SKM-1 treated with dmso at 0.1 percent for 144 hours (cell line): ENCODE results near the gene PXDN.

Source experiments
- DNase-seq: peaks from one replicate; lab custom pipeline; 2025; ENCODE audit not compliant: unreplicated experiment; lab: John Stamatoyannopoulos, UW

The PXDN gene

DNA sequence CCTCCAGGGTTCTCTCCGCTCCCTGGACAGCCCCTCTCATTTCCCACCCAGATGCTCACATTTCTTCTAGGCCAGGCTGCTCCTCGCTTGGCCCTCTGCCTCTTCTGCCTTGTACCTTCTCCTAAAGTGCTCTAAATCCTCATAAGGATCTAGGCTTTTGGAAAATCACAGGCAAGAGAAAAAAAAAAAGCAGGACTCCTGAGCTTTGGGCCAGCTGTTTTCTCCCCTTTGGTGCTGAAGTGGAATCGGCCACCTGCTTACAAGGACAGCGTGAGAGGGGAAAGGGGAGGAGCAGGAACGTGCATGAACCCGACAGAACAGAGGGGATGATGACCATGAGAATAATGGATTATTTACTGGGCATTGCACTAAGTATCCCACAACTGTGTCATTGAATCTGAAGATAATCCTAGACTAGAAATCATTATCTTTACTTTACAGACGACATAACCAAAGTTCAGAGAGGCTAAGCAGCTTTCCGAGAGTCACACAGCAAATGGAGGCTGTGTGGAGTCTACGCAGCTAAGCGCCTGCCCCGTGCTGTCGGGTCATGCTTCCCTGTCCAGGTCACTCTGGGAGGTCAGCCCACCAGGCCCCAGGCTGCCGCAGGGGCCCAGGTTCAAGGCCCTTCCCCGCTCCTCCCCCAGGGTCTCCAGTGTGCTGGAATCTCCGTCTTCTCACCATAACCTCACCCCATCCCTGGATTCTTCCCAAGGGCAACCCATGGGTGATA, 141.9 kb downstream of the PXDN start:
- DNase-seq: no peak

DNA sequence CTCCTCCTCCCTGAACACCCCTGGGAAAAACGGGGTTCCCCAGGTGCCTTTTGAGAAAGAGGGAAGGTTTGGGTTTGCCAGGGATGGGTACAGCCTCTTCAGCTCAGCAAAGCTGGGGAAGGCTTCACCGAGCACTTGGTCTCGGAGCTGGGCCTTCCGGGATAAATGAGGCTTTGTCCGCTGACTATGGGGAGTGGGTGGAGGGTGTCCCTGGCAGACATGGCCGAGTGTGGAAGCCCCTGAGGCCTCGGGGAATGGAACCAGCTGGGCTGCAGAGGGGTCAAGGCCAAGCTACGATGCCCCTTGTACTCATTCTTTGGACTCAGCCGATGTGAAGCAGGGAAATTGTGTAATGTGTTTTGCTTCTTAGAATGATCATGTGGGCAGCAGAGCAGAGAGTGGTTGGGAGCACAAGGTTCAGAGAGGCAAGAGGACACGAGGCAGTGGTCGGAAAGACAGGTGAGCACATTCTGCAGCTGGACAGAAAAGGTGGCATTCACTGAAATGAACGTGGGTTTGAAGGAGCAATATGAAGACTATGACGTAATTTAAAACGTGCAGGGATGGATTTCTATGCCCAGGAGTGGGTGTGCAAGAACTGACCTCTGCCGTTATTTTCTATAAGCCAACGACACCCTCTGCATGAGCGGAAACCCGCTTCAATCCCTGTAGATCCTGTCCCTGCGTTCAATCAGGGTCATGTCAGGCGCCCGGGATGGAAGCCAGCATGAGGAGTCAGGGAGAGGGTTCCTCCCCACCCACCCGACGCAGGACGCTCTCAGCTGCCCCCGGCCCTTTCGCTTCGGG, 142.6 kb downstream of the PXDN start:
- no peak for DNase-seq

DNA sequence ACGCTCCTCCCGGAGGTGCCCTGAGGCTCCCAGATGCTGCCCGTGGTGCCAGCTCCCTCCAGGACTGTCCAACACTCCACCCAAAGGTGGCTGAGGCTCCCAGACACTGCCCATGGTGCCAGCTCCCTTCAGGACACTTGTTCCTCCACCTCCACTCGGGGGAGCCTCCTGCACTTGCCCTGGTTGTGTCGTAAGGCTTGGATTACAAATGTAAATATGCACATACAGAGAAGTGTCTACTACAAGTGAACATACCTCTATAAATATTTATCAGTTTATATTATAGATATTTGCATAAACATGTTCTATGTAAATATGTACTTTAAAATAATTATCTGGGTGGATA, 143.3 kb downstream of the PXDN start:
- DNase-seq: no peak

DNA sequence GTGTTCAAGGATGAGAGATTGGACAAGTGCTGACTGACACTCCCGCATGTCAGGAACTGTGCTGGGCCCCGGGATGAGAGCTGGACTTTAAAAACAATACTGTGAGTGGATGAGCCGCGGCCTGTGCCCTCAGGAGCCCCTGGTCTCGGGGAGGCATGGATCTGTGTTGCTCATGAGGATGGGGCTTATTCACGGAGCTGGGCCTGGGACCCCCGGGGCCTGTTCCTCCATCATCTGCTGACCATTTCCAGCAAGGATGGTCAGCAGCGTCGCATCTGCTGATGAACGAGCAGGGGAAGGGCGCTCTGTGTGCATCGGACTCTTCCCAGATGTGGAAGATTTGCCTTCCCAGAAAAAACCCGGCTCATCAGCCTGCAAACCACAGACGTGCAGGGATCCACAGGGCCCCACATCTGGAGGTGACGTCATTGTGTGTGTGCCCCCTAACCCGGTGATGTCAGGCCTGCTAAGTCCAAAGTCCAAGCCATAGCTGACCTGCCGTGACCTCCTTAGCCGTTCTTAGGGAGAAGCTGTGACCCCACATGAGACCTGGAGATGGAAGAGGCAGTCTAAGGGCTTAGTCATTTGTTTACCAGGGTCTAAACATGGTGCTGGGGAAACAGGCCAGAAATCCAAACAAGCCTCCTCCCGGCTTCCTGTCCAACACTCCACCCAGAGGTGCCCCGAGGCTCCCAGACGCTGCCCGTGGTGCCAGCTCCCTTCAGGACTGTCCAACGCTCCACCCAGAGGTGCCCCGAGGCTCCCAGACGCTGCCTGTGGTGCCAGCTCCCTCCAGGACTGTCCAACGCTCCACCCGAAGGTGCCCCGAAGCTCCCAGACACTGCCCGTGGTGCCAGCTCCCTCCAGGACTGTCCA, 143.9 kb downstream of the PXDN start:
- no peak for DNase-seq

DNA sequence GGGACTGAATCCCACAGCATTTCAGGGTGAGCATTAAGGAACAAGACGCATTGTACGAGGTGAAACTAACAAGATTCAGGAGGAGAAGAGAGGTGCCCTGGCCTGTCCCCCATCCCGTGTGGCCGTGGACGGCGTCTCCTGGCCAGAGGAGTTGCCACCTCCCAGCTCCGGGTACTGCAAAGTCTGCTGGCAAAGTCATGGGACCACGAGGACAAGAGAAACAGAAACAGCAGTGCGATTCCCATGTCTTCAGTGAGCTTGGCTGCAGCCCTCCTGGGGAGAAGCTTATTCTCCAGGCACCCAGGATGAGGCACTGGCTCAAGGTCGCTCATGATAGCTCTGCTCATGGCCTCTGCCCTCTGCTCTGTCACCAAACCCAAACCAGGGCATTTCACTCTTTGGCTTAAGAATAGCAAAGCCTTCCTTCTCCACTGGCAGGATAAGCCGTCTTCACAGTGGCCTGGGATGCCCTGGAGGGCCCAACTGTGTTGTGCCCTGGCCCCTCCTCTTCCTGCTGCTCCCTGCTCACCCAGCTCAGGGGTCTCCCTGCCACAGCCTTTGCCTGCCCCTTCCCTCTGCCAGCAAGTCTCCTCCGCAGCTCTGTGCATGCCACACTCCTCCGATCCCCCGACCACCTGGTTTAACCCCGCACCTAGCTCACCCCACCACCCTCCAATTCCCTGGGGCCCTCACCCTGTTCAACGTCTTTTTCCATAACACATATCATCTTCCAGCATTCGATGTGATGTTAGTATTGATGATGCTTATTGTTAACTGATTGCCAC, 144.8 kb downstream of the PXDN start:
- no peak for DNase-seq

DNA sequence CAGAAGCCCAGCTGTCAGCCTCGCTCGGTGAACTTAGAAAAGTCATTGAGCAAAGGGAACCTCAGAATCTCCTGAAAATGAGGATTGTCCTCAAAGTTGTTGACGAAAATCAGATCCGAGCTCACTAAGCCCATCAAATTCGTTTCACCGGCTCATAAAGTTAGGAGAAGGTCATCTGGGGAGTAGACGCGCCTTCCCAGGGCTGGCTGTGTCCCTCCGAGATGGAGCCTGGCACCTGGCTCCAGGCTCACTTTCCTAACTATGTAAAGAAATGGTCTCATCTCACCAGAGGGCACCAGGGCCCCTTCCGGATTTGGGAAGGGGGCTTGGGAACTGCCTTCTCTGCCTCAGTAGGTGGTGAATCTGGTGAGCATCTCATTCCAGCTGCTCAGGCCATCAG, 145.5 kb downstream of the PXDN start:
- DNase-seq: no peak

DNA sequence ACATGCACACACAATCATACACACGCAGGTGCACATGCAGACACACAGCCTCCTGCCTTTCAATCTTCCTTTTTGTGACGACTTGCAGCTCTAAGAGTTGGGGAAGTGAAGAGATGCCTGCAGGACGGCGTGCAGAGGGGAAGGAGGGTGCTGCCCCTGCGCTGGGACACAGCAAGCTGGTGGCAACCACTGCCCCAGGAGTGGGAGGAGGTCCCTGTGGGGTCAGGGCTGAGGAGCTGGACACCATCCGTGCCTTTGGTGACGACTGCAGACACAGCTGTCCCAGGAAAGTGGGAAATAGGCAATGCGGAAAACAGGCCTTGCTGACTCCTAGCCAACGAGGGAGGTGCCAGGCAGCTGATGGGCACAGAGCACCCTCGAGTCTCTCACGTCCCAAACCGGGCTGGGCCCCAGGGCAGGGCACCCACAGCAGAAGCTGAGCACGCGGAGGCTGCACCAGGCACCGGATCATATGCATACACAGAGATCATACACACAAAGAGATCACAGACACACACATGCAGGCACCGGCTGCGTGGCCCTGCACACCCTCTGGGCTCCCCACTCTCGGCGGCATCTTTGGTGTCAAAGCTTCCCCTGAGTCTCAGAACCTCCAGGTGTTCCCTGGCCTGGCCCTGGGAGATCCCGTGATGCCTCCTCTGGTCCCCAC, 146.1 kb downstream of the PXDN start:
- no peak for DNase-seq

DNA sequence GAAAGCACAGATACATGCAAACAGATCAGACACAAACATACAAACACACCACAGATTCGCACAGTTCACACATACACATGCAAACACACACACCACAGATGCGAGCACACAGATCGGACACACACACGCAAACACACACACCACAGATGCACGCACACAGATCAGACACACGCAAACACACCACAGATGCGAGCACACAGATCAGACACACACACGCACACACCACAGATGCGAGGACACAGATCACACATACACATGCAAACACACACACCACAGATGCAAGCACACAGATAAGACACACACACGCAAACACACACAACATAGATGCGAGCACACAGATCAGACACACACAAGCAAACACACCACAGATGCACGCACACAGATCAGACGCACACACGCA, 149.0 kb downstream of the PXDN start:
- DNase-seq: no peak

DNA sequence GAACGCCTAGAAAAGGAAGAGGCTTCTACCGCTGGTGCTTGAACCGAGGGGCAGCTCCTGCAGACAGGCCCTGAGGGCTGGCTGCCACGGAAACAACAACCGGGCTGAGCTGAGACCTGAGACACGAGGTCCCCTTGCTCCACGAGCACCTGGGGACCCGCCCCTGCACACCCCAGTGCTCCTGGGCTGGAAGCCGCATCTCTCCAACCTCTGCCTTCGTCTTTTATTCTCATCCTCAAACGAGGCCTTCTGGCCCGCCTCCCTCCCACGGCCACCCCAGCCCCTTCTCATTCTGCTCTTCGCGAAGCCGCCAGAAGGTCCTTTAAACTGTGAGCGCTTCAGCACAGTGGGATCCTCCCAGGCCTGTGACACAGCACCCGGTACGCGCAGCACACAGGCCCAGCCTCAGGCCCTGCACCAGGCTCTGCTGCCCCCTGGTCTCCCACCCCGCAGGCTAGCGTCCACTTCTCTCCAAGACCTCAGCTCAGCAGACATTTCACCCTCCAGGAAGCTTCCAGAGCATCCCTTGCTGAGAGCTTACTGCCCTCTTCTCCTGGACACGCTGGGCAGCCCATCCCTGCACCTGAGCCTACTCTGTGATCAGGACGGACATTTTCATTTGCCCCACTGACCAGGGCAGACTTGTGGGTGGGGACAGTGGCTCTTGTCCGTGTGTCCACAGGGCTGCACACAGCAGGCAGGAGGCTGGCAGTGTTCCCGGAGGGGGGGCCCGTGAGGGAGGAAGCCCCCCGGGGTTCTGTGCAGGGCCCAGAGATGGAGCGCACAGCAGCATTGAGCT, 149.7 kb downstream of the PXDN start:
- no peak for DNase-seq

DNA sequence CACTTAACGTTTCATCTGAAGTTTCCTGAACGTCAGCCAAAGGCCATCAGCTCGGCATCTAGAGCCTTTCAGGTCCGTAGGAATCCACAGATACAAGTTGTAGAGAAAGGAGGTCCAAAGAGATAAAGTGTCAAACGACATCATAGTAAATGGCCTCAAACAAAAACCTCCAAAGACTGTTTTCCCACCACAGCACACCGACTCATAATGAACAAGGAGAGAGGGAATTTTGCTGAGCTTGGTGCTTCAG, 150.3 kb downstream of the PXDN start:
- DNase-seq: no peak

DNA sequence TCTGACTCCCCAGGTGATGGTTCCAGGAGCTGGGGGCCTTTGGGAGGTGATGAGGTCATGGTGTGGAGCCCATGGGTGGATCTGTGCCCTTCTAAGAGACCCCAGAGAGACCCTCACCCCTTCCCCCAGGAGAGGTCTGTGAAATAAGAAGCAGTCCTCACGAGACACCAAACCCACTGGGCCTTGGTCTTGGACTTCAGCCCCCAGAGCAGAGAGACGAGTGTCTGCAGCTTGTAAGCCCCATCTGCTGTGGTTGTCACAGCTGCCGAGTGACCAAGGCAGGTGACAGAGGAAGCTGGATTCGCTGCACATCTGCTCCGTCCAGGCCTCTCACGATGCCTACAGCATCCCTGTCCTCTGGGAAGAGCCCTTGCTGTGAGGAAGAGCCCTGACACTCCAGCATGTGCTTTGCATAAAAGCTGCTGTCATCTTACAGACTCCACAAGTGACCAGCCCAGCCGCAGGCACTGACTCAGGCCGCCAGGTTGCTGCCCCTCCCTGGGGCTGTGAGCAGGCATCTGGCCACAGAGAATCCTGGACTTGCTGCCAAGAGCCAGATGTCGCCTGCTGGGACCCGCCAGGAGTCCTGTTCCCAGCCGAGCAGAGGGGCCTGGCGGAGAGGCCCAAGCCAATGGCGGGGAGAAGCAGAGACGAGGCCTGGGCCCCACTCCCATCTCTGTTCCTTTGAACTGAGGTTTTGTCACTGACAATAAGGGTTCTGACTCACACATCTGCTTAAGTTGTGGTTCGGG, 150.8 kb downstream of the PXDN start:
- no peak for DNase-seq

DNA sequence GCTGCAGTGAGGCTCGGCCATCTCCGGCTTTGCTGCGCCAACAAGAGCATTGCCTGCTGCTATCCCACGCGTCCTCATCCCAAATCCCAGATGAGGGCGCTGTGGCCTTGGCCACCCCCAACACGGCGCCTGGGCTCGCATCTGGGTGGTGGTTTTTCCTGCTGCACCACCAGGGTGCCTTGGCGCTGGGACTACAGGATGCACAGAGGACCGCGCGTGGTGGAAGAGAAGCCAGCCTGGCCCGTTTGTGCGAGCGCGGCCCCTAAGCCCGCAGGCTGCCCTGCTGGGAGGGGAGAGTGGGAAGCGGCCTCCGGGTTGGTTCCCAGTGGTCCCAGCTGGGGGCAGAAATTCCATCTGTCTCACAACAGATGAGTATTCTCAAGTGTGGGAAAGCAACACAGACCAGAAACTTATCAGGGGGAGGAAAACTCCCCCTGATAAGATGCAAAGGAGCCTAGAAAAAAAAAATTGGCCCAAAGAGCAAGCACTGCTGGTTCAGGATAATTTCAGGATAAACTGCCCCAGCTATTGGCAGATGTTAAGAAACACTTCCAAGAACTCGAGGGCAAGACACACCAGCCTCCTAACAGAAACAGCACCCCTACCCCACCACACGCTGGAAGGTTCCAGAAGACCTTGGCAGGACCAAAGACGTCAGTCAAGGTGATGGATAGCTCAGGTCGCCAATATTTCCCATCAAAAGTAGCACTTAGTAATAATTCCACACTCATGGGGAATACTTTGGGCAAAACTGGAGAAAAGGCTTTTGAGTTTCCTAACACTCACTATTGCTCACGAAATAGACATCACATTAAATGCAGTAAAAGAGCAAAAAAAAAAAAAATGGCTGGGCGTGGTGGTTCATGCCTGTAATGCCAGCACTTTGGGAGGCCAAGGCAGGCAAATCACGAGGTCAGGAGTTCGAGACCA, 152.1 kb downstream of the PXDN start:
- no peak for DNase-seq

DNA sequence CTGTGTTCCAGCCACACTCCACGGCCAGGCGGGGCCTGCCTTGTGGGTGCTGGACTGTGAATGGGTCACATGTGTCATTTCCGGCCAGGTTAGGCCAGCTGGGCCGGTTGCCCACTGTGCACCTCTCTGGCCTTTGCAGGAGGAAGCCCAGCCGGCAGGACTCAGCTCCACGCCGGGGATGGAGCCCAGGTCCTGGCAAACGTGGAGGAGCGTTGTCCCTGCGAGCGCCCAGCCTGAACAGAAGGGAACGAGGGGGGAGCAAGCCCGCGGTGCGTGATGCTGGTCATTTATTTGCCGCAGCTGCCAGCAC, 152.9 kb downstream of the PXDN start:
- DNase-seq: no peak

DNA sequence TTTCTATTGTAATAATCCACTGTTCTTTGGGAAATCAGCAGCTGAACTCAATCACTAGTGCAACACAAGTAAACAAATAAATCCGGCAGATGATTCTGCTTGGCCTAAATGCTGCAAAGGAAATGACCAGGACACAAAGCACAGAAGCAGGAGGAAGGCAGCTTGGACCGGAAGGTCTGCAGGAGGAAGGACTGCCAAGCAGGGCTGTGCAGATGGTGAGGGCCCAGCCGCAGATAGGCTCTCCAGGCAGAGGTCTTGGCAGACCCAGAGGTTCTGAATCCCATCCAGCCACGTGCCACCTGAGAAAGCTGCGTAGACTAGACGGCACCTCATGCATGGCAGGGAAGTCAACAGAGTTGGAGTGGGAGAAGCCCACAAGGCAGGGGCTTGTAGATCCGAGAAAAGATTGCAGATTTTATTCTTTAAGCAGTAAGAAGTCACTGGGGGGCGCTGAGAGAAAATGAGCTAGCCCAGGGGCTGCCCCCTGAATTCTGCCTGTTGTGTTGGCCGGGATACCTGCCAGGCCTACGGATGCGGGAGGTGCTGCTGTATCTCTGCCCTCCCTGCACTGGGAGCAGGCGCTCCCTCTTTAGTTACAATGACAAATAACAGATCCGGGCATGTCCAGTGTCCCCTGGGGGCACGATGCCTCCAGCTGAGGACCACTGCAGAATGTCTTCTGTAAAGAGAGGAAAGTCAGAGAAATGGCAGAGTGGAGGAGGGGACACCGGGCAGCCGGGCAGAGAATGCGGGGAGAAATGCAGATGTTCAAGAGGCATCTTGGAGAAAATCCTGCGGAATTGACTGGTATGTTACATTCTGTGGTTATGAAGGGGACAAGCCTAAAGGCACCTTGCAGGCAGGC, 153.5 kb downstream of the PXDN start:
- DNase-seq: no peak

DNA sequence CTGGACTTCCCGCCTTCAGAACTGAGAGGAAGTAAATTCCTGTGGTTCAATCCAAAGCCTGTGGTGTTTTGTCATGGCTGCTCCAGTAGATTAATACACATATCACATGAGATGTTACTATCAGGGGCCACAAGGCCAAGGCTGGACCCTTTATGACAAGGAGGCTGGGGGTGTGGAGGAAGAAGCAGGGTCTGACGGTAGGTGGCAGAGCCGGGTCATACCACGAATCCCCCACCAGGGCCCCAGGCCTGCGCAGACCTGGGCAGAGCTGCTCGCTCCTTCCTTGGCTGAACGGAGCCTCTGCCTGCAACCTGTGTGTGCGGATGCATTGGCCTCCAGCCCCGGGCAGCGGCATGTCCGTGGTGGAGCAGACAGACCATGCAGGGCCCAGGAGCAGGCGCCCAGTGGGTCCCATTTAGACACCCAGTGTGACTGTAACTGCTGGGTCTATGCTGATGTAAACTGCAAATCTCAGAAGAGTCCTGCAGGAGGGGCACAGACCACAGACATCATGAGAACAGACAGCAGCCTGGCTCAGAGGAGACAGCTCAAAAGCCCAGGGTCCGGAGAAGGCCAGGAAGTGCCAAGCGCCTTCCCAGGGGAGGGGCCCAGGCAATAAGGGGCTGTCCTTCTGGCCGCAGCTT, 155.2 kb downstream of the PXDN start:
- no peak for DNase-seq

DNA sequence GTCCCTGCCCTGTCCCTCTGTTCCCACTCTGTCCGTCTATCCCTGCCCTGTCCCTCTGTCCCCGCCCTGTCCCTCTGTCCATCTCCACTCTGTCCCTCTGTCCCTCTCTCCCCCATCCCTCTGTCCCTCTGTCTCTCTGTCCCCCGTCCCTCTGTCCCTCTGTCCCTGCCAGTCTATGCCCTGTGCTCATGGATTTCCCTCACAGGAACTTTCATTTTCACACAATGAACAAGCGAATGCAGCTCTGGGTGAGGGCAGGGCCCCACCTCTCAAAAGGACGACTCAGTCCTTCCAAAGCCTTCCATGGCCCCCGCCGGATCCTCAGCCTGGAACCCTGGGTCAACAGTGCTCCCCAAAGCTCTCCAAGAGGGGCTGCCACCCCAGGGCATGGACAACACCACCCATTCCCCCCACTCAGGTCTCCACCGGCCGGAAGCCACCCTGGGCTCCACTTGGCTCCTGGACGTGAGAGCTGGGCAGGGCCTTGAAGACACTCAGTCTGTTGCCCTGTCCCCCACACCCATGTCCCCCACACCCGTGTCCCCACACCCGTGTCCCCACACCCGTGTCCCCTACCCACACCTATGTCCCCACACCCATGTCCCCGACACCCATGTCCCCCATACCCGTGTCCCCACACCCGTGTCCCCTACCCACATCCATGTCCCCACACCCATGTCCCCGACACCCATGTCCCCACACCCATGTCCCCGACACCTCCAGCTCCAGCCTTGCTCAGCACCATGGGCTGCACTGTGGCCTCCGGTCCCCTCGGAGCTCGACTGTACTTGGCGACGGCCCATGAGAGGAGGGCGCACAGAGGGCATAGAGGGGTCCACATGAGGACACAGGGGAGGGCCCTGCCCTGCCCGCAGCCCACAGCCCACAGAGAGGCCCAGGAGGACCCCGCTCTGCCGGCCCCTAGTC, 156.0 kb downstream of the PXDN start:
- no peak for DNase-seq
